Skeletal muscle satellite cell (primary cell): ENCODE measurements around the gene TRIM72.
"Not testable (repeated sequence)": the region's sequence is repeated elsewhere in the genome, so short reads cannot be mapped to it uniquely, and the experiment has no call there.

Experiments used
- H3K27me3 ChIP-seq: 2 replicates; pipeline ENCODE4 v1.7.0; 2013; ENCODE audit warnings: low read length; ENCODE audit not compliant: control insufficient read depth, insufficient read depth
- H3K36me3 ChIP-seq: 2 replicates; pipeline ENCODE4 v1.7.0; 2013; ENCODE audit warnings: mild to moderate bottlenecking, control low read depth, low read length; ENCODE audit not compliant: insufficient read depth
- H3K4me1 ChIP-seq: 2 replicates; pipeline ENCODE4 v1.7.0; 2013; ENCODE audit warnings: low read length; ENCODE audit not compliant: control insufficient read depth, insufficient read depth
- H3K4me2 ChIP-seq: 2 replicates; pipeline ENCODE4 v1.7.0; 2013; ENCODE audit warnings: mild to moderate bottlenecking, low read length
- H3K4me3 ChIP-seq: 2 replicates; pipeline ENCODE4 v1.7.0; 2013; ENCODE audit warnings: low read length
- H3K9ac ChIP-seq: 2 replicates; pipeline ENCODE4 v1.7.0; 2013; ENCODE audit warnings: mild to moderate bottlenecking, low read depth, low read length, moderate library complexity
- H3K9me3 ChIP-seq: replicated peaks from 2 replicates; pipeline ENCODE4 v1.7.0; 2013; ENCODE audit warnings: mild to moderate bottlenecking, control low read depth, low read length

The TRIM72 gene

DNA sequence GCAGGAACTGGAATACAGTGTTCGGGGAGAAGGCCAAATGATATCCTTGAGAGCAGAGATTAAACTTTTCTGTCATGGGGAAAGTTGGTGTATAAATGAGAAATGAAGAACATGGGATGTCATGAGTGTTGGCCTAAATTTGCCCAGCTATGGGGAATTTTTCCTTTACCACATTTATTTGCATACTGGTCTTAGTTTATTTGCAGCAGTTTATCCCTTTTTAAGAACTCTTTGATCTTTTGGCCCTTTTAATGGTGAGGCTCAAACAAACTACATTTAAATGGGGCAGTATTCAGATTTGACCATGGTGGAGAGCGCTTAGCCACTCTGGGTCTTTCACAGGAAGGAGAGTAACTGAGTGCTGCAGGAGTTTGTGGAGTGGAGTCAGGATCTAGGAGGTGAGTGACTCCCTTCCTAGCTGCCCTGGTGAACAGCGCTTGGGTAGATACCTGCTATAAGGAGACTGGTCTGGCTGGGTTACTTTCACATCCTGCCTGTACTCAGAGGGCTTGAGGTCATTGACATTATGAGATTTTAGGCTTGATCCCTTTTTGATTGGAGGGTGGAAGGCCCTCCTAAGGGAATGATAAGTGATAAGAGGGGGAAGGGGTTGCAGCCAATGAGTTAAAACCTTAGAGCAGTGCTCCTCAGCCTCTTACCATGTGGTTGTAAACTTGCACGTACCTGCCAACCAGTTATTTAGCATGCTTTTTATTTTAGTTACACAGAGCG is 22.1 kb upstream of the TRIM72 start:
- Histone ChIP-seq H3K36me3 (peaks cover 99% of the 10 kb centered on the region), H3K4me3 (no peak overlapping the region)

GRCh38 chr16:31192856-31193642 is 20.9 kb upstream of the TRIM72 start:
- no peaks in the 10 kb centered on the region for H3K9me3 ChIP-seq
- peaks cover 88% of the 10 kb centered on the region for H3K36me3 ChIP-seq
- H3K27me3 ChIP-seq: no peaks in the 10 kb centered on the region
- H3K4me2 ChIP-seq: no peak overlapping the region
- no peak overlapping the region for H3K4me3 ChIP-seq
- H3K4me1 ChIP-seq: no peaks in the 10 kb centered on the region
- no peak overlapping the region for H3K9ac ChIP-seq

More for the DNA sequence above, 22.1 kb upstream of the TRIM72 start:
- Histone ChIP-seq H3K9me3 (no peaks in the 10 kb centered on the region), H3K27me3 (no peaks in the 10 kb centered on the region), H3K4me1 (no peaks in the 10 kb centered on the region), H3K4me2 (no peak overlapping the region), H3K9ac (no peak overlapping the region)

DNA sequence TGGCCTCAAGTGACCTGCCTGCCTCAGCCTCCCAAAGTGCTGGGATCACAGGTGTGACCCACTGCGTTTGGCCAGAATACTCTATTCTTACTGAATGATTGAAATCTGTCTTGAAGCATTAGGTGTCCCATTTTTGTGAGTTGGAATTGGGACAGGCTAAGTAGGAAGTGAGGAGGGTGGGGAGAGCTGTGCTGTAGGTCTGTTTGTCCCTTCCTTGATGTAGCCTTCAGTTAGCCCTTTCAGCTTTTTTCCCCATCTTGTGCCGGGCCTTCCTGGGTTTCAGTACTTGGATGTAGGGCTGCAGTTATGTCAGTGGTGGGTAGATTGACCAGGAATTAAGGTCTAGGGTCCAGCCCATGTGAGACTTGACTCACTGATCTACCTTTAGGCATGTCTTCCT is 20.0 kb upstream of the TRIM72 start:
- H3K4me2 ChIP-seq: no peak overlapping the region
- H3K9ac ChIP-seq: no peak overlapping the region
- no peaks in the 10 kb centered on the region for H3K9me3 ChIP-seq
- H3K4me3 ChIP-seq: no peak overlapping the region
- no peaks in the 10 kb centered on the region for H3K4me1 ChIP-seq
- no peaks in the 10 kb centered on the region for H3K27me3 ChIP-seq
- H3K36me3 ChIP-seq: peaks cover 85% of the 10 kb centered on the region

- Histone ChIP-seq H3K4me3 (no peak overlapping the region), H3K27me3 (no peaks in the 10 kb centered on the region), H3K9ac (no peak overlapping the region), H3K4me2 (no peak overlapping the region), H3K9me3 (no peaks in the 10 kb centered on the region), H3K4me1 (no peaks in the 10 kb centered on the region), H3K36me3 (peaks cover 84% of the 10 kb centered on the region)
These were observed 19.0 kb upstream of the TRIM72 start for GRCh38 chr16:31194898-31195297.

DNA sequence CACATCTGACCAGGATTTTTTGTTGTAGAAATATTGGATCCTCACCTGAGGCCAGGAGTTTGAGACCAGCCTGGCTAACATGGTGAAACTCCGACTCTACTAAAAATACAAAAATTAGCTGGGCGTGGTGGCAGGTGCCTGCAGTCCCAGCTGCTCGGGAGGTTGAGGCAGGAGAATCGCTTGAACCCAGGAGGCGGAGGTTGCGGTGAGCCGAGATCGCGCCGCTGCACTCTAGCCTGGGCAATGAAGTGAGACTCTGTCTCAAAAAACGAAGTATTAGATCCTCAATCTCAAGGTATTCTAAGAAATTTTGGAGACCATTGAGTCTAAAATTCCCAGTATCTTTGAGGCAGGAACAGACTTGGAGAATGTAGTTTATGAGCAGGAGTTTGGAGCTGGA is 18.1 kb upstream of the TRIM72 start:
- not testable (repeated sequence) for H3K4me1 ChIP-seq, H3K9ac ChIP-seq, H3K27me3 ChIP-seq, H3K4me2 ChIP-seq, H3K9me3 ChIP-seq, H3K4me3 ChIP-seq
- H3K36me3 ChIP-seq: peaks cover 74% of the 10 kb centered on the region

GRCh38 chr16:31196324-31197088 is 17.4 kb upstream of the TRIM72 start:
- H3K4me2 ChIP-seq: no peak overlapping the region
- H3K27me3 ChIP-seq: no peaks in the 10 kb centered on the region
- H3K9me3 ChIP-seq: no peaks in the 10 kb centered on the region
- H3K4me1 ChIP-seq: peaks cover 8% of the 10 kb centered on the region
- H3K9ac ChIP-seq: no peak overlapping the region
- no peak overlapping the region for H3K4me3 ChIP-seq
- H3K36me3 ChIP-seq: peaks cover 67% of the 10 kb centered on the region

- H3K4me1 ChIP-seq: peaks cover 17% of the 10 kb centered on the region
- H3K36me3 ChIP-seq: peaks cover 49% of the 10 kb centered on the region
These were observed 15.6 kb upstream of the TRIM72 start for GRCh38 chr16:31198207-31198882.

GRCh38 chr16:31199430-31200041 is 14.4 kb upstream of the TRIM72 start:
- no peak overlapping the region for H3K4me3 ChIP-seq
- H3K36me3 ChIP-seq: peaks cover 37% of the 10 kb centered on the region
- H3K9me3 ChIP-seq: no peaks in the 10 kb centered on the region
- no peak overlapping the region for H3K9ac ChIP-seq
- H3K4me2 ChIP-seq: no peak overlapping the region
- no peaks in the 10 kb centered on the region for H3K27me3 ChIP-seq
- peaks cover 17% of the 10 kb centered on the region for H3K4me1 ChIP-seq

More at GRCh38 chr16:31198207-31198882, 15.6 kb upstream of the TRIM72 start:
- no peaks in the 10 kb centered on the region for H3K9me3 ChIP-seq
- no peak overlapping the region for H3K4me3 ChIP-seq
- no peak overlapping the region for H3K9ac ChIP-seq
- H3K4me2 ChIP-seq: no peak overlapping the region
- H3K27me3 ChIP-seq: no peaks in the 10 kb centered on the region

- not testable (repeated sequence) for H3K27me3 ChIP-seq, H3K9ac ChIP-seq, H3K4me2 ChIP-seq, H3K4me3 ChIP-seq, H3K9me3 ChIP-seq
- Histone ChIP-seq H3K4me1 (peaks cover 17% of the 10 kb centered on the region), H3K36me3 (peaks cover 31% of the 10 kb centered on the region)
These were observed 13.8 kb upstream of the TRIM72 start for GRCh38 chr16:31200111-31200510.

DNA sequence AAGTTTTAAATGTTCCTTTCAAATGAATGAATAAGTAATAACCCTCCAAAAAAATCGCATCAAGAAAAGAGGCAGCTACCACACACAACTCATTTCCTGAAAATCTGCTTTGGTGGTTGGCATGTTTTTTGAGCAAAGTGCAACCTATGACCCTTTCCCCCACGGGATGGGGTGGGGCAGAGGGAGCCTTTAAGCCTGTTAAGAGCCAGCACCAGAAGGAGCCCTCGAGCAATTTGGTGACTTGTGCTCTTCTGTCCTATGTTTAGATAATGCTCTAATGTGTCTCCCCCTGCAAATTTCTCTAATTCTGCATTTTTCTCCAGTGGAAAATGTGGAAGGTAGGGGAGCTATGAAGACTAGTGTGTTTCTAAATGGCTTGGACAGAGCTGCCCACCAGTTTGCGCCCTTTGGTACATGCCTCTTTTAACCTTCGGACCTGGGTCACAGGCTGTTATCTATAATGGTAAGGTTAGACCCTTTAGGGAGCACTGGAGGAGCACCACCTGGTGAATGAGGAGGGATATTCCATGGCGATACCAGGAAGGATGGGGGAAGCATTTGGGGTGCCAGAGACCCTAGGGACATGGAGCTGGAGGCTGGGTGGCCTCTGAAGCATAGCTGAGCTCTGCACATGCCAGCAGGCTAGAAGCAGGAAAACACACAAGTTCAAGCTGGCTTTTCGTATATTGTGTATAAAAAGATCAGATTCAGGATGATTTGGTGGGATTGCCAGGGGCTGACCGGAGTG is 12.9 kb upstream of the TRIM72 start:
- Histone ChIP-seq H3K9ac (no peak overlapping the region), H3K27me3 (no peaks in the 10 kb centered on the region), H3K36me3 (peaks cover 23% of the 10 kb centered on the region), H3K9me3 (no peaks in the 10 kb centered on the region), H3K4me3 (peak overlapping the region; percentile 88), H3K4me1 (peaks cover 17% of the 10 kb centered on the region), H3K4me2 (peak overlapping the region; percentile 87)
